ENCODE data around the gene ANAPC13.

The ANAPC13 gene

GRCh38 chr3:134503266-134503665 is 17.5 kb upstream of the ANAPC13 start:
- H3K4me1 ChIP-seq (ENCODE audit: insufficient read depth, low read length) = no peaks in the 10 kb centered on the region
- no peak overlapping the region for H2AFZ ChIP-seq (ENCODE audit: low read depth, low read length)
- H3K4me3 ChIP-seq (ENCODE audit: low read length) = no peak overlapping the region
- peaks cover 14% of the 10 kb centered on the region for H3K9me3 ChIP-seq (ENCODE audit: low read length)
- peaks cover 14% of the 10 kb centered on the region for H3K36me3 ChIP-seq (ENCODE audit: insufficient read depth, low read length)
- no peaks in the 10 kb centered on the region for H3K27me3 ChIP-seq (ENCODE audit: insufficient read depth, low read length)

GRCh38 chr3:134496471-134497071 is 10.8 kb upstream of the ANAPC13 start:
- Histone ChIP-seq H3K27me3 (ENCODE audit: insufficient read depth, low read length) (no peaks in the 10 kb centered on the region), H3K36me3 (ENCODE audit: insufficient read depth, low read length) (peaks cover 8% of the 10 kb centered on the region), H3K4me1 (ENCODE audit: insufficient read depth, low read length) (no peaks in the 10 kb centered on the region), H3K4me3 (ENCODE audit: low read length) (no peak overlapping the region), H3K9me3 (ENCODE audit: low read length) (peaks cover 5% of the 10 kb centered on the region), H2AFZ (ENCODE audit: low read depth, low read length) (no peak overlapping the region)

GRCh38 chr3:134495980-134496379 is 10.2 kb upstream of the ANAPC13 start:
- Histone ChIP-seq H3K27me3 (ENCODE audit: insufficient read depth, low read length) (no peaks in the 10 kb centered on the region), H3K9me3 (ENCODE audit: low read length) (peaks cover 5% of the 10 kb centered on the region), H3K4me1 (ENCODE audit: insufficient read depth, low read length) (no peaks in the 10 kb centered on the region), H3K36me3 (ENCODE audit: insufficient read depth, low read length) (peaks cover 8% of the 10 kb centered on the region), H3K4me3 (ENCODE audit: low read length) (no peak overlapping the region), H2AFZ (ENCODE audit: low read depth, low read length) (no peak overlapping the region)

GRCh38 chr3:134494495-134494894 is 8.7 kb upstream of the ANAPC13 start:
- no peaks in the 10 kb centered on the region for H3K27me3 ChIP-seq (ENCODE audit: insufficient read depth, low read length)
- H3K4me1 ChIP-seq (ENCODE audit: insufficient read depth, low read length) = no peaks in the 10 kb centered on the region
- H2AFZ ChIP-seq (ENCODE audit: low read depth, low read length) = no peak overlapping the region
- peaks cover 8% of the 10 kb centered on the region for H3K36me3 ChIP-seq (ENCODE audit: insufficient read depth, low read length)
- no peaks in the 10 kb centered on the region for H3K9me3 ChIP-seq (ENCODE audit: low read length)
- H3K4me3 ChIP-seq (ENCODE audit: low read length) = no peak overlapping the region

GRCh38 chr3:134487406-134487805 is 1.6 kb upstream of the ANAPC13 start:
- H3K27me3 ChIP-seq (ENCODE audit: insufficient read depth, low read length) = no peaks in the 10 kb centered on the region
- H3K9me3 ChIP-seq (ENCODE audit: low read length) = no peaks in the 10 kb centered on the region
- peaks cover 9% of the 10 kb centered on the region for H3K36me3 ChIP-seq (ENCODE audit: insufficient read depth, low read length)
- peak overlapping the region; percentile 63 for H3K4me3 ChIP-seq (ENCODE audit: low read length)
- peaks cover 15% of the 10 kb centered on the region for H3K4me1 ChIP-seq (ENCODE audit: insufficient read depth, low read length)
- no peak overlapping the region for H2AFZ ChIP-seq (ENCODE audit: low read depth, low read length)

- H2AFZ ChIP-seq (ENCODE audit: low read depth, low read length) = peak overlapping the region; percentile 26
- peak overlapping the region; percentile 63 for H3K4me3 ChIP-seq (ENCODE audit: low read length)
- peaks cover 15% of the 10 kb centered on the region for H3K4me1 ChIP-seq (ENCODE audit: insufficient read depth, low read length)
- no peaks in the 10 kb centered on the region for H3K9me3 ChIP-seq (ENCODE audit: low read length)
- H3K36me3 ChIP-seq (ENCODE audit: insufficient read depth, low read length) = peaks cover 15% of the 10 kb centered on the region
- no peaks in the 10 kb centered on the region for H3K27me3 ChIP-seq (ENCODE audit: insufficient read depth, low read length)
Observed at GRCh38 chr3:134486577-134487041, 824 bp upstream of the ANAPC13 start.

GRCh38 chr3:134485075-134485717 is 589 bp downstream of the ANAPC13 start:
- H2AFZ ChIP-seq (ENCODE audit: low read depth, low read length) = peak overlapping the region; percentile 14
- peaks cover 15% of the 10 kb centered on the region for H3K4me1 ChIP-seq (ENCODE audit: insufficient read depth, low read length)
- peaks cover 29% of the 10 kb centered on the region for H3K36me3 ChIP-seq (ENCODE audit: insufficient read depth, low read length)
- peak overlapping the region; percentile 63 for H3K4me3 ChIP-seq (ENCODE audit: low read length)
- no peaks in the 10 kb centered on the region for H3K9me3 ChIP-seq (ENCODE audit: low read length)
- H3K27me3 ChIP-seq (ENCODE audit: insufficient read depth, low read length) = no peaks in the 10 kb centered on the region

- Histone ChIP-seq H2AFZ (ENCODE audit: low read depth, low read length) (no peak overlapping the region), H3K27me3 (ENCODE audit: insufficient read depth, low read length) (no peaks in the 10 kb centered on the region), H3K4me3 (ENCODE audit: low read length) (no peak overlapping the region), H3K36me3 (ENCODE audit: insufficient read depth, low read length) (peaks cover 44% of the 10 kb centered on the region), H3K9me3 (ENCODE audit: low read length) (no peaks in the 10 kb centered on the region), H3K4me1 (ENCODE audit: insufficient read depth, low read length) (peaks cover 15% of the 10 kb centered on the region)
Observed at GRCh38 chr3:134483195-134483900, 2.4 kb downstream of the ANAPC13 start.

- Histone ChIP-seq H3K27me3 (ENCODE audit: insufficient read depth, low read length) (no peaks in the 10 kb centered on the region), H3K4me3 (ENCODE audit: low read length) (no peak overlapping the region), H3K4me1 (ENCODE audit: insufficient read depth, low read length) (peaks cover 13% of the 10 kb centered on the region), H2AFZ (ENCODE audit: low read depth, low read length) (no peak overlapping the region), H3K9me3 (ENCODE audit: low read length) (no peaks in the 10 kb centered on the region), H3K36me3 (ENCODE audit: insufficient read depth, low read length) (peaks cover 51% of the 10 kb centered on the region)
Observed at GRCh38 chr3:134482622-134483021, 3.2 kb downstream of the ANAPC13 start.

GRCh38 chr3:134481166-134481565 is 4.6 kb downstream of the ANAPC13 start:
- peaks cover 63% of the 10 kb centered on the region for H3K36me3 ChIP-seq (ENCODE audit: insufficient read depth, low read length)
- H3K9me3 ChIP-seq (ENCODE audit: low read length) = no peaks in the 10 kb centered on the region
- no peak overlapping the region for H3K4me3 ChIP-seq (ENCODE audit: low read length)
- H2AFZ ChIP-seq (ENCODE audit: low read depth, low read length) = no peak overlapping the region
- no peaks in the 10 kb centered on the region for H3K27me3 ChIP-seq (ENCODE audit: insufficient read depth, low read length)
- peaks cover 6% of the 10 kb centered on the region for H3K4me1 ChIP-seq (ENCODE audit: insufficient read depth, low read length)

GRCh38 chr3:134480546-134480945 is 5.2 kb downstream of the ANAPC13 start:
- no peak overlapping the region for H2AFZ ChIP-seq (ENCODE audit: low read depth, low read length)
- no peak overlapping the region for H3K4me3 ChIP-seq (ENCODE audit: low read length)
- H3K27me3 ChIP-seq (ENCODE audit: insufficient read depth, low read length) = no peaks in the 10 kb centered on the region
- peaks cover 65% of the 10 kb centered on the region for H3K36me3 ChIP-seq (ENCODE audit: insufficient read depth, low read length)
- H3K4me1 ChIP-seq (ENCODE audit: insufficient read depth, low read length) = peaks cover 6% of the 10 kb centered on the region
- no peaks in the 10 kb centered on the region for H3K9me3 ChIP-seq (ENCODE audit: low read length)

- Histone ChIP-seq H3K36me3 (ENCODE audit: insufficient read depth, low read length) (peaks cover 61% of the 10 kb centered on the region), H2AFZ (ENCODE audit: low read depth, low read length) (no peak overlapping the region), H3K9me3 (ENCODE audit: low read length) (no peaks in the 10 kb centered on the region), H3K4me3 (ENCODE audit: low read length) (no peak overlapping the region), H3K4me1 (ENCODE audit: insufficient read depth, low read length) (no peaks in the 10 kb centered on the region), H3K27me3 (ENCODE audit: insufficient read depth, low read length) (no peaks in the 10 kb centered on the region)
Observed at GRCh38 chr3:134477938-134478337, 7.8 kb downstream of the ANAPC13 start.

- Histone ChIP-seq H2AFZ (ENCODE audit: low read depth, low read length) (no peak overlapping the region), H3K36me3 (ENCODE audit: insufficient read depth, low read length) (peaks cover 52% of the 10 kb centered on the region), H3K4me1 (ENCODE audit: insufficient read depth, low read length) (no peaks in the 10 kb centered on the region), H3K4me3 (ENCODE audit: low read length) (no peak overlapping the region), H3K9me3 (ENCODE audit: low read length) (no peaks in the 10 kb centered on the region), H3K27me3 (ENCODE audit: insufficient read depth, low read length) (no peaks in the 10 kb centered on the region)
Observed at GRCh38 chr3:134477002-134477401, 8.8 kb downstream of the ANAPC13 start.

Data from neuron (in vitro differentiated cells).